ENCODE data around the gene PARP9. TPM values are rescaled to one million over a fixed set of nuclear protein-coding genes. Genes with fewer than 3 reads are reported as not detected.

Gene PARP9
- total RNA-seq, 1 experiment from 2014 or later, result 1.8 TPM

- DNase-seq (ENCODE audit: low spot score) (no peak), ATAC-seq (no peak)
- ChIA-PET POLR2A (no interaction called here), CTCF (no interaction called here)
- no peak for TF ChIP-seq USF1 (CRISPR knock-in tag; IDR thresholded peaks at IDR 0.05)
- TF ChIP-seq FOXP1 (CRISPR knock-in tag; IDR thresholded peaks at IDR 0.05; ENCODE audit: borderline replicate concordance), result no peak
- no peak for TF ChIP-seq CREM (CRISPR knock-in tag; IDR thresholded peaks at IDR 0.05)
- TF ChIP-seq NFE2L1 (CRISPR knock-in tag; IDR thresholded peaks at IDR 0.05), result no peak
- no peak for TF ChIP-seq ZNF138 (CRISPR knock-in tag; conservative IDR thresholded peaks at IDR 0.05)
- TF ChIP-seq FOXK1 (CRISPR knock-in tag; IDR thresholded peaks at IDR 0.05), result no peak
- no peak for TF ChIP-seq ZNF532 (CRISPR knock-in tag; IDR thresholded peaks at IDR 0.05; ENCODE audit: borderline replicate concordance)
- no peak for TF ChIP-seq AFF4 (CRISPR knock-in tag; IDR thresholded peaks at IDR 0.05; ENCODE audit: borderline replicate concordance)
- no peak overlapping the region for H3K27ac Mint-ChIP-seq
- H3K4me1 Mint-ChIP-seq, result peaks cover 19% of the 10 kb centered on the region
- H3K27me3 Mint-ChIP-seq (ENCODE audit: low read depth), result no peaks in the 10 kb centered on the region
- H3K36me3 Mint-ChIP-seq, result peaks cover 27% of the 10 kb centered on the region
- H3K4me3 Mint-ChIP-seq, result no peak overlapping the region
- H3K9me3 Mint-ChIP-seq, result peaks cover 39% of the 10 kb centered on the region
These were observed 22.0 kb upstream of the PARP9 start for GRCh38 chr3:122586098-122586497.

GRCh38 chr3:122582390-122582789 lies 18.3 kb upstream of the PARP9 start:
- POLR2A ChIA-PET, result interaction anchor here (1.6 kb wide), 1 partner anchor 68 kb away, joined by 3 read pairs; the partner anchor contains the start of gene KPNA1
- peaks cover 43% of the 10 kb centered on the region for H3K9me3 Mint-ChIP-seq
- peaks cover 13% of the 10 kb centered on the region for H3K27me3 Mint-ChIP-seq (ENCODE audit: low read depth)
- H3K4me1 Mint-ChIP-seq, result peaks cover 9% of the 10 kb centered on the region
- DNase-seq (ENCODE audit: low spot score), result no peak
- CTCF ChIA-PET, result no interaction called here
- no peak overlapping the region for H3K4me3 Mint-ChIP-seq
- peak; percentile 95 for TF ChIP-seq ZNF317 (CRISPR knock-in tag; IDR thresholded peaks at IDR 0.05; ENCODE audit: borderline replicate concordance, low read depth)
- no peak for TF ChIP-seq ZBTB43 (CRISPR knock-in tag; IDR thresholded peaks at IDR 0.05)
- ATAC-seq, result no peak
- H3K36me3 Mint-ChIP-seq, result peaks cover 27% of the 10 kb centered on the region
- no peak overlapping the region for H3K27ac Mint-ChIP-seq

- H3K27ac Mint-ChIP-seq, result no peak overlapping the region
- H3K36me3 Mint-ChIP-seq, result peaks cover 27% of the 10 kb centered on the region
- no peak overlapping the region for H3K4me3 Mint-ChIP-seq
- ATAC-seq (no peak), DNase-seq (ENCODE audit: low spot score) (no peak)
- CTCF ChIA-PET, result no interaction called here
- H3K4me1 Mint-ChIP-seq, result peaks cover 7% of the 10 kb centered on the region
- TF ChIP-seq MLX (CRISPR knock-in tag; IDR thresholded peaks at IDR 0.05) (no peak), GABPB1 (CRISPR knock-in tag; IDR thresholded peaks at IDR 0.05) (no peak), E2F1 (CRISPR knock-in tag; IDR thresholded peaks at IDR 0.05) (no peak), GTF2I (CRISPR knock-in tag; conservative IDR thresholded peaks at IDR 0.05) (0 out of 2 replicates have a peak, but pooled peaks have one; percentile 4)
- peaks cover 43% of the 10 kb centered on the region for H3K9me3 Mint-ChIP-seq
- H3K27me3 Mint-ChIP-seq (ENCODE audit: low read depth), result peaks cover 19% of the 10 kb centered on the region
- POLR2A ChIA-PET, result no interaction called here
These were observed 17.5 kb upstream of the PARP9 start for GRCh38 chr3:122581622-122582021.

All from WTC11 (cell line).